HG03108 (cell line): ENCODE measurements around the gene GALNT13.

Experiments
- ATAC-seq: cut with Tn5 transposase; IDR thresholded peaks from one replicate; pipeline ENCODE4 v1.9.1; 2021; ENCODE audit warnings: moderate library complexity; ENCODE audit not compliant: unreplicated experiment

The GALNT13 gene

GRCh38 chr2:153871231-153872221 is at the start of gene GALNT13:
Gene GALNT13, plus strand, starts transcription at chr2:153871922.
- no peak for ATAC-seq

DNA sequence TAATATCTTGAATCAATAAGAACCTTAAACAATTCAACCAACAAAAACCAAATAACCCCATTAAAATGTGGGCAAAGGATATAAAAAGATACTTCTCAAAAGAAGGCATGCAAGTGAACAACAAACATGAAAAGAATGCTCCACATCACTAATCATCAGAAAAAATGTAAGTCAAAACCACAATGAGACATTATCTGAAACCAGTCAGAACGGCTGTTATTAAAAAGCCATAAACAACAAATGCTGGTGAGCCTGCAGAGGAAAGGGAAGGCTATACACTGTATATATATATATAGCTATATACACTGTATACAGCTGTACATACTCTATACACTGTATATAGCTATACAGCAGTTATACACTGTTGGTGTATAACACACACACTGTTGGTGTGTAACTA is 47.8 kb upstream of the GALNT13 start:
- ATAC-seq = no peak

GRCh38 chr2:153828335-153828734 is 43.4 kb upstream of the GALNT13 start:
- no peak for ATAC-seq

- no peak for ATAC-seq
These were observed 37.1 kb upstream of the GALNT13 start for GRCh38 chr2:153834662-153835061.

GRCh38 chr2:153858250-153858649 is 13.5 kb upstream of the GALNT13 start:
- ATAC-seq = no peak

GRCh38 chr2:153864022-153864421 is 7.7 kb upstream of the GALNT13 start:
- no peak for ATAC-seq

DNA sequence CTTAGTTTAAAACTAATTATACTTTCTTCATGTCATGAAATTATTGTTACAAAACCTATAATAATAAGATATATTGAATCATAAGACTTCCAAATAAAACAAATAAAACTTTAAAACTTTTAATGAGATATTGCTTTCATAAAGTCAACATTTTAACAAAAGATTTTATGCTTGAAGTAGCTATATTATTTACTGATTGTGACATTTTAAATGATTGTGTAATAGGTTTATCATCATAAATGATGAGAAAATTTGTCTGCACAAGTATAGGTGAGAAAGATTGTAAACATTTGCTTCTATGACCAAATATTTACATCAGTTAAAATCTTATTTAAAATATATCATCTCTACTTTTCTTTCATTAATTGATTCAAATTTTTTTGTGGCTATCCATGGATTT is 5.1 kb upstream of the GALNT13 start:
- no peak for ATAC-seq

DNA sequence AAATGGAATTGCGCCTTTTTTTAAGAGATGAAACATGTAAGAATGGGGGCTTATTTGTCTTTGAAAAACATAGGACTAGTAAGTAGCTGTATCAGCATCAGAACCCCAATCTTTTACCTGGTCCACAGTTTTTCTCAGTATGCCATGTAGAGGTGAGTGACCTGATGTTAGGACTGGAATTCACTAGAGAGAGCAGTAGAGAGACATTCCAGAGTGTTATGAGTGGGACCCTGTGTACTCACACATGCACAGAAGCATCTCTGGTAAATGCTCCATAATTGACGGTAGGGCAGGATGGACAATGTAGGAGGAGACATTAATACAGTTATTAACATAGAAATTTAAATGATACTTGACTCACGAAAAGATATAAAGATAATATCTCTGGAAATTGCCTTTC is 1.4 kb upstream of the GALNT13 start:
- no peak for ATAC-seq

- no peak for ATAC-seq
These were observed 759 bp downstream of the GALNT13 start for GRCh38 chr2:153872311-153873051.

- no peak for ATAC-seq
These were observed 1.6 kb downstream of the GALNT13 start for GRCh38 chr2:153873052-153874048.

GRCh38 chr2:153875801-153876466 is 4.2 kb downstream of the GALNT13 start:
- no peak for ATAC-seq

- no peak for ATAC-seq
These were observed 9.2 kb downstream of the GALNT13 start for GRCh38 chr2:153880926-153881325.

GRCh38 chr2:153886833-153887232 is 15.1 kb downstream of the GALNT13 start:
- ATAC-seq = no peak

- no peak for ATAC-seq
These were observed 18.9 kb downstream of the GALNT13 start for GRCh38 chr2:153890576-153890975.

DNA sequence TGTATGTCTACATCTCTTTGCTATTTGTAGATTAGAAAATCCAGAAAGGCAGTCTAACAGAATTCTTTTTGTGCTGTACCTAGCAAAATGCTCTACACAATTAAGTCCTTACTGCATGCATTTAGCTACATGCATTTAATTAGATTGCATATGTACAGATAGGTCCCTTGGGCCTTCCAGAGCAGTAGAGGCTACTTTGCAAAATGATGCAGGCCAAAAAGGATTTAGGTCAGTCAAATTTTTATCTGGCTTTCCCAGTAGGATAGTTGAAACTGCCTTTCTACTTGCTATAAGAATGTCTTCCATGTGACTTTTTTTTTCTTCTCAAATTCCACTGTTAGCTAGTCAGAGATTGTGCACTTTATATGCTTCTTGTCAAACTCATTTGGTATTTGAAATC is 19.3 kb downstream of the GALNT13 start:
- ATAC-seq = no peak

DNA sequence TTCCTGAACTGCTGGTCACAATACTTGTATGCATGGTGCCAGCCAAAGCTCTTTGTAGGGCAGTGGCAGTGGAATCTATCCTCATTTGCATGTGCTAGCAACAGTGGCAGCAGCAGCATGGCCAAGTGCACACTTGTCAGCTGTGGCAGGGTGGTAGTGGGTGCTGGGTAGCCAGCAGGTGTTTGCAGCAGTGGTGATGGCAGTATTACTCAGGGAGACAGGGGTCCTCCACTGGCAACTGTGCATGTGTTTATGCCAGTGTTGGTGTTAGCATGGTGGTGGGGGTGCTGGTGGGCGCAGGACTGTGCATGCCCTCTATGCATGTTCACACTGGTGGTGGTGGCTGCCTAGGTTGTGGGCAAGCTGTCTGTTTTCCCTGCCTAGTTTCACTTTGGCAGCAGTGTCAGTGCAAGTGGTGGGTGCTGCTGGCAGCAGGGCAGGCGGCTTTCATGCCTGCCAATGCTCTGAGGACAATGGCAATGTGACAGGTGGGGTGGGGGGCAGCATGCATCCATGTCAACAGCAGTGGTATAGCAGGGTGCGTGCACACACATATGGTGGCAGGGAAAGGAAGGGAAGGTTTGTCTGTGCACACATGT is 41.2 kb downstream of the GALNT13 start:
- no peak for ATAC-seq

GRCh38 chr2:153917570-153917969 is 45.8 kb downstream of the GALNT13 start:
- no peak for ATAC-seq

GRCh38 chr2:153935511-153935910 is 63.8 kb downstream of the GALNT13 start:
- no peak for ATAC-seq

GRCh38 chr2:153939124-153939796 is 67.5 kb downstream of the GALNT13 start:
- no peak for ATAC-seq
